Calu3 (cell line): ENCODE measurements around the gene PIK3C2B. TPM values are rescaled to one million over a fixed set of nuclear protein-coding genes. Genes with fewer than 3 reads are reported as not detected.
"Not testable (repeated sequence)": the region's sequence is repeated elsewhere in the genome, so short reads cannot be mapped to it uniquely, and the experiment has no call there.

ENCODE experiments used
- BruUV-seq: library from RNA; stranded (reverse); fragments of 400-500 nt; replicated peaks from 2 replicates; lab custom pipeline; 2021; lab: Mats Ljungman, UMichigan
- CTCF ChIA-PET: fragments of 300-600 bp; sonication (Branson Sonifier 250); formaldehyde crosslinking; loops from one replicate; lab custom pipeline; 2022; ENCODE audit warnings: antibody characterized with exemption; lab: Charles Lee
- DNase-seq: peaks from one replicate; pipeline ENCODE4 v3.0.0; 2022
- H3K27ac Mint-ChIP-seq: one replicate; pipeline ENCODE4 v1.8.0; 2022; ENCODE audit warnings: mixed read lengths; ENCODE audit not compliant: unreplicated experiment
- H3K27me3 Mint-ChIP-seq: one replicate; pipeline ENCODE4 v1.8.0; 2022; ENCODE audit warnings: mixed read lengths; ENCODE audit not compliant: unreplicated experiment
- H3K36me3 Mint-ChIP-seq: one replicate; pipeline ENCODE4 v1.8.0; 2022; ENCODE audit warnings: mild to moderate bottlenecking, moderate library complexity, mixed read lengths; ENCODE audit not compliant: insufficient read depth, unreplicated experiment
- H3K4me1 Mint-ChIP-seq: one replicate; pipeline ENCODE4 v1.8.0; 2022; ENCODE audit warnings: mild to moderate bottlenecking, low read depth, mixed read lengths; ENCODE audit not compliant: unreplicated experiment
- H3K4me3 Mint-ChIP-seq: one replicate; pipeline ENCODE4 v1.8.0; 2022; ENCODE audit warnings: mild to moderate bottlenecking, low read depth, moderate library complexity, mixed read lengths; ENCODE audit not compliant: unreplicated experiment
- H3K9me3 Mint-ChIP-seq: one replicate; pipeline ENCODE4 v1.8.0; 2022; ENCODE audit warnings: low read depth, mixed read lengths; ENCODE audit not compliant: unreplicated experiment
- intact Hi-C: fragments of 100-400 bp; cut with micrococcal nuclease; formaldehyde crosslinking; loops from one replicate; pipeline ENCODE4 v1.10.0; 2022; ENCODE audit not compliant: unreplicated experiment
- total RNA-seq: library from RNA; stranded (reverse); gene quantifications from 2 replicates; pipeline ENCODE4 v1.2.3, GENCODE V29; 2022
- TF ChIP-seq, protein P1 (sequence below): fragments of 200-600 bp; IDR thresholded peaks from one replicate; pipeline ENCODE4 v1.8.0; 2022; ENCODE audit warnings: antibody characterized with exemption; ENCODE audit not compliant: unreplicated experiment

Gene PIK3C2B
- total RNA-seq, 1 experiment from 2014 or later, result 24.4 TPM

DNA sequence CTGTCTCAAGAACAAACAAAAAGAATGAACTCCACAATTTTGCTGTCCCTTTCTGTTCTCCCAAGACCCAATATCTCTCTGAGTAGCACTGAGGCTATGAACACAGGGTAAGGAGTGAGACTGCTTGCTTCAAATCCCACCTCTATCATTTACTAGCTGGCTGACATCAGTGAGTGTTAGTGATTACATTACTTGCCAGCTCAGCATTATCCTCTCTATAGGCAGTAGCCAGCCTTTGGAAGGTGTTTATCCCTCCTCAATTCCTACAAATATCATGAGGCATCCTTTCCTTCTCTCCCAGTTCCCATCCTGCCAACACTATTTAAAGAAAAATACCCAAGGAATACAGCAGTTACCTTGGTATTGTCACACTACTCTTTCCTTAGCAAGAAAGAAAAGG is 3.0 kb downstream of the PIK3C2B start:
- peaks cover 44% of the 10 kb centered on the region for H3K4me1 Mint-ChIP-seq
- no peak overlapping the region for H3K27ac Mint-ChIP-seq
- H3K27me3 Mint-ChIP-seq, result no peaks in the 10 kb centered on the region
- H3K4me3 Mint-ChIP-seq, result peak overlapping the region; percentile 84
- TF ChIP-seq, protein P1, sequence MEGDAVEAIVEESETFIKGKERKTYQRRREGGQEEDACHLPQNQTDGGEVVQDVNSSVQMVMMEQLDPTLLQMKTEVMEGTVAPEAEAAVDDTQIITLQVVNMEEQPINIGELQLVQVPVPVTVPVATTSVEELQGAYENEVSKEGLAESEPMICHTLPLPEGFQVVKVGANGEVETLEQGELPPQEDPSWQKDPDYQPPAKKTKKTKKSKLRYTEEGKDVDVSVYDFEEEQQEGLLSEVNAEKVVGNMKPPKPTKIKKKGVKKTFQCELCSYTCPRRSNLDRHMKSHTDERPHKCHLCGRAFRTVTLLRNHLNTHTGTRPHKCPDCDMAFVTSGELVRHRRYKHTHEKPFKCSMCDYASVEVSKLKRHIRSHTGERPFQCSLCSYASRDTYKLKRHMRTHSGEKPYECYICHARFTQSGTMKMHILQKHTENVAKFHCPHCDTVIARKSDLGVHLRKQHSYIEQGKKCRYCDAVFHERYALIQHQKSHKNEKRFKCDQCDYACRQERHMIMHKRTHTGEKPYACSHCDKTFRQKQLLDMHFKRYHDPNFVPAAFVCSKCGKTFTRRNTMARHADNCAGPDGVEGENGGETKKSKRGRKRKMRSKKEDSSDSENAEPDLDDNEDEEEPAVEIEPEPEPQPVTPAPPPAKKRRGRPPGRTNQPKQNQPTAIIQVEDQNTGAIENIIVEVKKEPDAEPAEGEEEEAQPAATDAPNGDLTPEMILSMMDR, result no peak
- no TSS peak for BruUV-seq
- H3K9me3 Mint-ChIP-seq, result no peaks in the 10 kb centered on the region
- DNase-seq, result no peak
- CTCF ChIA-PET, result interaction anchor here (4.5 to 7.2 kb wide), 3 partner anchors 12 to 45 kb away, joined by 17 to 132 read pairs (median 29); no protein-coding TSS in a partner anchor
- intact Hi-C loops, result no loop called here
- peaks cover 23% of the 10 kb centered on the region for H3K36me3 Mint-ChIP-seq

DNA sequence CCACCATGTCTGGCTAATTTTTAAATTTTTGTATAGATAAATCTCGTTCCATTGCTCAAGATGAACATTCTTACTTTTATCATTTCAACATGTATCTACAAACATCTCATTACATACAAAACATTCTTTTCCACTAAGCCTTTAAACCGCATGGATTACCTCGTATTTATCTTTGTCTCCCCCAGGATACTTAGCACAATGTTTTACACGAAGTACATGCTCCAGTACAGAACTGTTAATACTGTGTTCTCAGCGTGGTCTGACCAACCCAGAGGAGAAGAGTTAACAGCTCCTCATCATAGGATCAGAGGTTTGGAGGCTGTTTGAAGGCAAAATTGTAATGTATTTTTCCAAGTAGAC is 7.4 kb downstream of the PIK3C2B start:
- no peak for DNase-seq
- no TSS peak for BruUV-seq
- CTCF ChIA-PET, result interaction anchor here (1.4 kb wide), 1 partner anchor 43 kb away, joined by 3 read pairs; no protein-coding TSS in a partner anchor
- peaks cover 25% of the 10 kb centered on the region for H3K4me1 Mint-ChIP-seq
- intact Hi-C loops, result no loop called here
- no peaks in the 10 kb centered on the region for H3K9me3 Mint-ChIP-seq
- no peak overlapping the region for H3K27ac Mint-ChIP-seq
- no peaks in the 10 kb centered on the region for H3K36me3 Mint-ChIP-seq
- TF ChIP-seq, protein P1, result no peak
- peak overlapping the region; percentile 24 for H3K4me3 Mint-ChIP-seq
- no peaks in the 10 kb centered on the region for H3K27me3 Mint-ChIP-seq

DNA sequence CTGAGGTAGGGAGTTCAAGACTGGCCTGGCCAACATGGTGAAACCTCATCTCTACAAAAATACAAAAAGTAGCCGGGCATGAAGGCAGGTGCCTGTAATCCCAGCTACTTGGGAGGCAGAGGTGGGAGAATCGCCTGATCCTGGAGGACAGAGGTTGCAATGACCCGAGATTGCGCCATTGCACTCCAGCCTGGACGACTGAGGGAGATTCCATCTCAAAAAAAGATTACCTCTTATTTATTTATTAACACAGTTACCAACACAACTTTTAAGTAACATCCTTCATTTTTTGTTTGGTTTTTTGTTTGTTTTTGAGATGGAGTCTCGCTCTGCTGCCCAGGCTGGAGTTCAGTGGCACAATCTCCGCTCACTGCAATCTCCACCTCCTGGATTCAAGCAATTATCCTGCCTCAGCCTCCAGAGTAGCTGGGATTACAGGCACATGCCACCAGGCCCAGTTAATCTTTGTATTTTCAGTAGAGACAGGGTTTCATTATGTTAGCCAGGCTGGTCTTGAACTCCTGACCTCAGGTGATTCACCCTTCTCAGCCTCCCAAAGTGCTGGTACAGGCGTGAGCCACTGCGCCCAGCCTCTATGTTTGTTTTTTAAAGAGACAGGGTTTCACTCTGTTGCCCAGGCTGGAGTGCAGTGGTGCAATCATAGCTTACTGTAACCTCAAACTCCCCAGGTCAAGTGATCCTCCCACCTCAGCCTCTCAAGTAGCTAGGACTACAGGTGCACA is 7.9 kb downstream of the PIK3C2B start:
- CTCF ChIA-PET, result interaction anchor here (0.5 to 1.4 kb wide), 3 partner anchors 29 to 43 kb away, joined by 3 read pairs; partner anchors contain the start of gene MDM4
- BruUV-seq, intact Hi-C loops, H3K9me3 Mint-ChIP-seq, H3K27me3 Mint-ChIP-seq, H3K27ac Mint-ChIP-seq, H3K36me3 Mint-ChIP-seq, DNase-seq: not testable (repeated sequence)
- Mint-ChIP-seq H3K4me1 (peaks cover 19% of the 10 kb centered on the region), H3K4me3 (peak overlapping the region; percentile 24)

DNA sequence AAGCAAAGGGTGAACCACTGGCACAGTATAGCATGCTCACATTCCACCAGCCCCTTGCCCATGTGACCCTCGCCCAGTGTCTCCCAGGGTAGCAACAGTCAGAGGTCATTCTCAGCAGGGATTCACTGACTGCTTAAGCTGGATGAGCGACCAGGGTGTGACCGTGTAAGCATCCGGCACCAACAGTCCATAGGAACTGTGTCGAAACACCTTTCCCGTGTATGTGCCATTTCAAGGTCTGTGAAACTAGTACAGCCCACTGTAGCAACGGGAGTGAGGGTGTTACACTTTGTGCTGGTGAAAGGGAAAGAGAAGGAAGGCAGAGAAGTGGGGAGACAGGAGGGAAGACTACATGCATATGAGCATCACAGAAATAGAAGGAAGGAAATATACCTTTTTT is 10.8 kb downstream of the PIK3C2B start:
- Mint-ChIP-seq H3K4me1 (peaks cover 41% of the 10 kb centered on the region), H3K4me3 (no peak overlapping the region), H3K36me3 (peaks cover 11% of the 10 kb centered on the region), H3K9me3 (no peaks in the 10 kb centered on the region), H3K27me3 (no peaks in the 10 kb centered on the region), H3K27ac (no peak overlapping the region)
- TF ChIP-seq, protein P1, result no peak
- CTCF ChIA-PET, result no interaction called here
- intact Hi-C loops, result no loop called here
- BruUV-seq, result no TSS peak
- no peak for DNase-seq

DNA sequence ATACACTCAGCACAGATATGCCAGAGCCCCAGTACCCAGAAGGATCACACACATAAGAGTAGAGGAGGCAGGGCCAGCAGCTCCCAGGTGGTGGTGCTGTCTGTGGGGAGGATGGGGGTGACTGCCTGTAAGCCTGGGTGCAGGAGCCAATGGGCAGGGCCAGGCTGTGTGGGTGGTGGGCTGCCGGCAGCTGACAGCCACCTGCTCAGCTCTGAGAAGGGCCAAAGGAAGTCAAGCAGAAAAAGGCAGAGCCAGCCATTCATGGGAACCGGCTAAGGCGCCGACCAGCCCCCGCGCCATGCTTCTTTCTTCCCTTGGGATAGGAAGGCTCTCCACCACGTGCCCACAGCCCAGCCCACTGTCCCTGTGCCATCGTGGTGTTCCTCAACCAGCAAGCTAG is 14.1 kb downstream of the PIK3C2B start:
- no peak for DNase-seq
- no TSS peak for BruUV-seq
- Mint-ChIP-seq H3K27me3 (no peaks in the 10 kb centered on the region), H3K4me3 (no peak overlapping the region), H3K4me1 (peaks cover 51% of the 10 kb centered on the region), H3K36me3 (peaks cover 11% of the 10 kb centered on the region), H3K9me3 (no peaks in the 10 kb centered on the region), H3K27ac (no peak overlapping the region)
- intact Hi-C loops, result no loop called here
- CTCF ChIA-PET, result interaction anchor here (0.7 to 4.9 kb wide), 4 partner anchors 14 to 495 kb away, joined by 3 to 29 read pairs (median 6); partner anchors contain the start of gene PIK3C2B
- TF ChIP-seq, protein P1, result no peak
